Activated CD4-positive, CD25-positive, alpha-beta regulatory T cell treated with anti-CD3 and anti-CD28 coated beads, Interleukin-2, amount 50 U/mL, for 16 hours (primary cell): ENCODE data around the gene MAPK8.

Experiments
- DNase-seq: peaks from one replicate; pipeline ENCODE4 v3.0.0-alpha.2; 2020; ENCODE audit warnings: low read depth, low spot score

Gene MAPK8

DNA sequence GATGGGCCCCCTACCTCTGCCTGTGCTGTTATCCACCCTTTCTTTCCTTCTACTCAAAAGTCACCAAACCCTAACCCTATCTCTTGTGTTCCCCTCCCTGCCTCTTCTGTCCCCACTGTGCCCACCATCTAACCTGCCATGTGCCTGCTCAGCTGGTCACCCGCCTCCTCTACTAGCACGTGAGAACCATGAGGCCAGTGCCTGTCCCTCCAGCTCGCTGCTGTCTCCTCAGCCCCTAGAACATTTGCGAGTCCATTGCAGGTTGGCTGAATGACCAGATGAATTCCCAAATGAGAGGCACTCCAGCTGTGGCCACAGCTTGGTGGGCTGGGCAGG lies 169.4 kb downstream of the MAPK8 start:
- DNase-seq, result no peak

DNA sequence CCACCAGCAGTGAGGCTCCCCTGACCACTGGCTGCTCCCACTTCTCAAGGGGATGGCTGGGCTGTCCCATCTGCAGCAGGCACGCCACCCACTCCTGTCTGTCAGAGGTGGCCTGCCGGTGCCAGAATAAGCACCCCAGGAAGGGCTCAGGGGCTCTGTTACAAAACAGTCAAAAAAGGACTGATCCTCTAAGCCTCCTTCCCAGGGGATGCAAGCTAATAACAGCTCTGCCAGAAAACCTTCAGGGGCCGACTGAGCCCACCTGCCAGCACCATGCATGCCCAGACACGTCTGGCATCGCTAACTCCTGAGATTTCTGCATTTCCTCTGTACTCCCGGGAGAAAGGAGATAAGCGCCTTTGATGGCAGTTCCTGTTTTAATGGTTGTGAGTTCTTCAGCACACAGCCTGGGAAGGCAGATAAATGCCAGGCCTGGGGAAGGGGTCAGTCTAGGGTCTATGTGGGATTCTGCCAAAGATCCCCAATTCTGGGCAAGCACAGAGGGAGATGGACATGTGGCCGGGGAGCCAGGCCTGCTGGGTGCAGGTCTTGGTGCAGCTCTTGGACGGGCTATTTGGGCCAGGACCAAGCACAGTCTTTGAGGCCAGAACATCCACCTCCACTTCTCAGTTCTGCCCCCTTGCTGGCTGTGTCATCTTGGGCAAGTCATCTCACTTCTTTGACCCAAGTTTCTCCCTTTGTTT lies 170.0 kb downstream of the MAPK8 start:
- DNase-seq, result no peak

DNA sequence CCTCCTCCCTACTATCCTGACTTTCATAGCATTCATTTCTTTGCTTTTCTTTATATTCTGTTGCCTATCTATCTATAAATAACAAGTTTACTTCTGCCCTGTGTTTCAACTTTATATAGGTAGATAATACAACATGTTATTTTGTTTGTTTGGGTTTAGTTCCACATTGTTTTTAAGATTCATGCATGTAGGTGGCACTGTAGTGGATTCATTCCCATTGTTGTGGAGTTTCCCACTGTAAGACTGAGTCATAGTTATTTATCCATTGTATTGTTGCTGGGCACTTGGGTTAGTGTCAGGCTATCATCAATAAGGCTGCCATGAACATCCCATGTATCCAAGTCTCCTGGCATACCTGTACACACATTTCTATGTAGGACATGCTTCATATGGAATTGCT lies 170.7 kb downstream of the MAPK8 start:
- no peak for DNase-seq

DNA sequence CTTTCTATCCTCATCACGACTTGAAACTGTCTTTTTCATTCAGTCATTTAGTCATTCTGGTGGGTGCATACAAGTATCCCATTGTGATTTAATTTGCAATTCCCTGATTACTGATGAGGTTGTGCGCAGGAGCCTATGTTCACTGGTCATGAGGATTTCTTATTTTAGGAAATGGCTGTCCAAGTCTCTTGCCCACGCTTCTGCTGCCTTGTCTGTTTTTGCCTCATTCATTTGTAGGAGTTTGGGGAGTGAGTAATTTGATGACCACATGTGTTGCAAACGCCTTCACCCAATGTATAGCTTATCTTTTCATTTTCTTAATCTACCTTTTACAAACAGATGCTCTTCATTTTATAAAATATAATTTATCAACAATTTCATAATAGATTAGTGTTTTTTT lies 171.1 kb downstream of the MAPK8 start:
- no peak for DNase-seq

DNA sequence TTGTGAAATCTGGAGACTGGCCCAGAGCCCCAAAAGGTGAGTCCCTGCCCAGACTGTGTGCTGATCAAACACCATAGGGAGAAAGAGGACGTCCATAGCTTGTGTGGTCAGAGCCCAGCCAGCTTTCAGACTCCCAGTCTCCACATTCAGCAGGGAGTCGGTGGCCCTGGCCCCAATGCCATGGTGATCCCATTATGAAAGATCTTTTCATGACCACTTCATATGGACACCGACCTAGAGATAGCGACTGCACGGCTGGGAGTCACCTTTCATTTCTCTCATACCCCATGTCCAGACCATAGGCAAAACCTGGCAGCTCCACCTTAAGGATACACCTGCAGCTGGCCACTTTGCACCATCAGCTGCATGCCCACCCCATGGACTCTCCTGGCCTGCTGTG lies 172.0 kb downstream of the MAPK8 start:
- no peak for DNase-seq

DNA sequence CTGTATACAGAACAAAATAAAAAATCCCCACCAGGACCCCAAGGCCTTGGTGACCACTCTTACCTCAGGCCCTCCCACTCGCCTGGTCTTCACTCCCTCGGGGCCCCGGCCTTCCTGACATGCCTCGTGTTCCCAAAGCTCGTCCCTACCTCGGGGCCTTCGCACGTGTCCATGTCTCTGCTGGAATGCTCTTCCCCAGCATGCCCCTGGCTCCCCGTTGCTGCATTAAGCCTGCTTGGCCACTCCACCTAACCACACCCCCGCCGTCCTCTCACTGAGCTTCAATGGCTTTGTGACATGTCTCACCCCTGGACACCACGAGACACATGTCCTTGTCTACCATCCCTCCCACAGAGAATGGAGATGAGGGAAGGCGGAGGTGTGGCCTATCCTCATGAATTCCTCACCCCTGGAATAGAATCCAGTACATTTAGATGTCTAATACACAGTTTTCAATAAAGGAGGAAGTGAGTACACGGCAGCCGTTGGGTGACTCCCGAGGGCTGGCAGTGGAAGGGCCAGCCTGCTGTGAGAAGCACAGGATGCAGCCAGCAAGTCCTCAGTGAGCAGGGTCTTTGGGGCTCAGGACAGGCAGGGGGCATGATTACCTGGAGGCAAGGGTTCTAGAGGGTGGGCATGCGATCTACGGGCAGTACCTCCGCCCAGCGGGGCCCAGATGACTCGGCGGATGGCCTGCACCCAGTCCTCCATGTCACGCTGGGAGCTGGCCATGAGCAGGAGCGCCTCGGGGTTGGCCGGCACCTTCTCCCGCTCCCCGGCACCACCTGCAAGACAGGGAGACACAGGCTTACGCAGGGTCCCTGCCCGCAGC lies 172.7 kb downstream of the MAPK8 start:
- no peak for DNase-seq

DNA sequence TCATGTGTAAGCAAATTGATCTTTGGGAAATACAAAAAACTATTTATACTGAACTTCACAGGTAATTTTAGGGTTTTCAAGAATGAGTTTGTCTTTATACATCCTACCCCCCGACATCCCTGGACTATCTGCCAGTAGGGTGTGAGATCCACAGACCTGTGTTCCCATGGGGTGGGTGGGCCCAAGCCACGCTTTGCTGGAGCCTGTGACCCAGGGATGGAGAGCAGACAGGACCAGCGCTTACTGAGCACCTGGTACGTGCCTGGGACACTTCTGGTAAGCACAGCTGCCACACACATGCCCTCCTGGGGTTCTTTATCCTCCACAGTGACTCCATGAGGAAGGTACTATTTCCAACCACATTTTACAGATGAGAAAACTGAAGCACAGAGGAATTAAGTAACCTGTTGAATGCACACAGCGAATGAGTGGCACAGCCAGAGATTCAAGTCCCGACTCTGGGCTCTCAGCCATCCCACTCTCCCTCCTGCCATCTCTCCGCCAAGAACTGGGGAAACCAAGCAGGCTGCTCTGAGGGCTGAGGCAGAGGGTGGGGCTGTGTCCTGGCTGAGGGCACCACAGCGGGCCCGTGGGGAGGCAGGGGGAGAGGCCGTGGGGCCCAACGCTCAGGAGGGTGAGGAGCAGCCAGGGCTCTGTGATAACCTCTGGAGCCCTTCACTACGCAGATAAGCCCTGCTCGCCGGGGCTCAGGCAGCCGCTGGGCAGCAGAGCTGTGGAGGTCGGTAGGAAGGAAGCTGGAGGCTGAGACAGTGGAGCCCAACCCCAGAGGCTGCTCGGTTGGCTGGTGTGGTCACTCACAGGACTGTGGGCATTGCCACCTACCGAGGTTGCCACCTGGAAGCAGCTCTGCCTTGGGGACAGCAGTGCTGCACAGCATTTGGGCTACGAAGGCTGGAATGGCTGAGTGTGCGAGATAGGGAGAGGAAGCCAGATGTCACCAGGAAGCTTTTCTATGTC lies 174.2 kb downstream of the MAPK8 start:
- DNase-seq, result no peak

DNA sequence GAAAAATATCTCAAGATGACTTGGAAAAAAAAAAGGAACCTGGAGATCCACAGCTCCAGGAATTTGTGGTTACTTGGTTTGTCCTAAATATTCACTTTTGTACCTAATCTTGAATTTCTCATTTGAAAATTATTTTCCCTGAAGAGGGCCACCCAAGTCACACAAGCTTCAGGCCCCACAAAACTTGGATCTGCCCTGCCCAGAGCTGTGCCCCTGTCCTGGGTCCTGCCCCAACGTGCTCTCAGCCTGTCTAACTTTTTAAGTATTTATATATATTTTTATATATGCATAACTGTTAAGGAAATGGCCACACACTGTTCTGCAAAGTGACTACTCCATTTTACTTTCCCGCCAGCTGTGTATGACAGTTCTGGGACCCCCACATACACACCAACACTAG lies 174.9 kb downstream of the MAPK8 start:
- no peak for DNase-seq

DNA sequence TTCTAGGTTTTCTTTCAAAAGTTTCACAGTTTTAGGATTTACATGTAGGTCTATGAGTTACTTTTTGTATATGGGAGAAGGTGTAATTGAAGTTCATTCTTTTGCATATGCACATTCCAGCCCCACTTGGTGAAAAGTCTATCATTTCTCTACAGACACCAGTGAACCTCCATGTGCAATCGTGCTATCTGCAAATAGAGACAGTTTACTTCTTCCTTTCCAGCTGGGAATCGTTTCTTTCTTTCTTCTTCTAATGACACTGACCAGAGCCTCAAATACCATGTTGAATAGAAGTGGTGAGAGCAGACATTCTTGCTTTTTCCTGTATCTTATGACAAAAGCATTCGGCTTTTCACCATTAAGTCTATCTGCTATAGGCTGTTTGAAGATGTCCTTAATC lies 175.7 kb downstream of the MAPK8 start:
- DNase-seq, result no peak

DNA sequence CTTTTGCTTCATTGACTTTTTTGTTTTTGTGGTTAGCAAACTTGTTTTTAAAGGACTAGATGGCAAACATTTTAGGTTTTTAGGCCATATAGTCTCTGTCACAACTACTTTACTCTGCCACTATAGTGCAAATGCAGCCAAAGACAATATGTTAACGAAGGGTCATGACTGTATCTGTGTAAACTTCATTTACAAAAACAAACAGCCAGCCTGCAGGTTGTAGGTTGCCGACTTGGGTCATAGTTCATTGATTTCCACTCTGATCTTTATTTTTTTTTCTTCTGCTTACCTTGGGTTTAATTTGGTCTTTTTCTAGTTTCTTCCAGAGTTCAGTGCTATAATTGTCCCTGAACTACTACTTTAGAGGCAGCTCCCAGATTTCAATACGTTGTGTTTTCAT lies 178.4 kb downstream of the MAPK8 start:
- no peak for DNase-seq

DNA sequence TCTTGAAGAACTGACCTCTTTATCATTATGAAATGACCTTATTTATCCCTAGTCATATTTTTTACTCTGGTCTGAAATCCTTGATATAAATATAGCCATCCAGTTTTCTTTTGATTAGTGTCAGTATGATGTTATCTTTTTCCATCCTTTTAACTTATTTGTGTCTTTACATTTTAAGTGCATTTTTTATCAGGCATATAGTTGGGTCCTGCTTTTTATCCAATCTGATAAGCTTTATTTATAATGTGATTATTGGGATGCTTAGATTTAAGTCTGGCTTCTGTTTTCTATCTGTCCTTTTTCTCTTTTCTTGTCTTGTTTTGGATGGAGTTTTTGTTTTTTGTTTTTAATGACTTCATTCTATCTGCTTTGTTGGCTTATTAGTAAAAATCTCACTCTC lies 179.2 kb downstream of the MAPK8 start:
- no peak for DNase-seq

DNA sequence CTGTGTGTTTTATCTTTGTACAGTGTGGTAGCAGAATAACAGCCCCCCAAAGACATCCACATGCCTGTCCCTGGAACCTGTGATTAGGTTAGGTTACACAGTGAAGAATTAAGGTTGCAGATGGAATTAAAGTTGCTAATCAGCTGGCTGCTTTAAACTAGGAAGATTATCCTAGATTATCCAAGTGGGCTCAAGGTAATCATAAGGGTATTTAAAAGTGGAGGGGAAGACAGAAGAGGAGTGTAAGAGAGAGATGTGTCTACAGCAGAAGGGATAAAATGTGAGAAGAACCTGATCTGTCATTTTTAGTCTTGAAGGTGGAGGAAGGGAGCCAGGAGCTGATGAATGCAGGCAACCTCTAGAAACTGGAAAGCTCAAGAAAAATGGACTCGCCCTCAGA lies 180.8 kb downstream of the MAPK8 start:
- DNase-seq, result no peak
